Stimulated activated CD4-positive, alpha-beta T cell treated with anti-CD3 and anti-CD28 coated beads, Interleukin-12 subunit alpha, Interleukin-12 subunit beta, amount 100 ng/mL, for 4 hours (primary cell): ENCODE measurements around the gene HMGCS2.
A peak's percentile ranks its signal among the peaks of the same experiment; 100 is the strongest.
"Not testable (repeated sequence)": the region's sequence is repeated elsewhere in the genome, so short reads cannot be mapped to it uniquely, and the experiment has no call there.

Experiments used
- DNase-seq: peaks from one replicate; pipeline ENCODE4 v3.0.0-alpha.2; 2020

Gene HMGCS2

DNA sequence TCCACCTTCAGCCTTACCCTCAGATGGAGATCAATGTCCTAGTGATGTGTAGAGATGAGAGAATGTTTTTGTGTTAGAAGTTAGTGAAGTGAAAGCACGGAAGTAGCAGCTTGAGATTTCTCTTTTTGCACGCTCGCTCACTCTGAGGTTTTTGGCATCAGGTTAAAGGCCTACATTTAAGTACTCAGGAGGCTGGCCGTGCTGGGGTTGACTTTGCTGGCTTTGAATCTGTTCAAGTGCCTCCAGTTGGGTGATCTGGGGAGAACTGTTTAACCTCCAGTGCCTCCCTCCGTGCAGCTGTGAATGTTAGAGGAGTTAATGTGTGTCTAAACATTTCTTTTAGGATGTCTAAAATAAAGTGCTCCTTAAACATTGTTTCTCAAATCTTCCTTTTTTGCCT is 43.1 kb downstream of the HMGCS2 start:
- DNase-seq = no peak

DNA sequence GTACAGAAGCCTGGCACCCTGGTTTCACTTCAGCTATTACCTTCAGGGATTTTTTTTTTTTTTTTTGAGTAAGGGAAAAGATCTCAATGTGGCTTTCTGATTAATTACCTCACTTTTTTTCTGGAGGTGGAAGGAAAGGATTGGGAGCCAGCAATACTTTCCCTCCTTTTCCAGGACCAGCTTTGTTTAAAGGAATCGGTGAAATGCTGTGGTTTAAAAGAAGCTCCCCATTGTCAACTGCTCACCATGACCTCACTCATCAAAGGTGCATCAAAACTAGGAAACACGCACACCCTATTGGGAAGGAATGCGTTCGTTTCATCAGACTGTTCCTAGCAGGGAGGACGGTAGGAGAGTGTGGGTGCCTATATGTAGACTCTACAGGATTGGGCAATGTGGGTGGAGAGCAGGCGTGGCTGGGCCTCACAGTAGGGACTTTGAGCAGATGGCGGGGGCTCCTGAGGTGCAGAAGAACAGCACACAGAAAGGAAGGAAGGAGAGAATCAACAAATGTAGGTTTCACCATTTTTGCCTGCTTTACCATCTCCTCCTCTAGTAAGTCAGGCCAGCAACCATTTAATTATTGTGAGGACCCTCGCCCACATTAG is 44.0 kb downstream of the HMGCS2 start:
- no peak for DNase-seq

DNA sequence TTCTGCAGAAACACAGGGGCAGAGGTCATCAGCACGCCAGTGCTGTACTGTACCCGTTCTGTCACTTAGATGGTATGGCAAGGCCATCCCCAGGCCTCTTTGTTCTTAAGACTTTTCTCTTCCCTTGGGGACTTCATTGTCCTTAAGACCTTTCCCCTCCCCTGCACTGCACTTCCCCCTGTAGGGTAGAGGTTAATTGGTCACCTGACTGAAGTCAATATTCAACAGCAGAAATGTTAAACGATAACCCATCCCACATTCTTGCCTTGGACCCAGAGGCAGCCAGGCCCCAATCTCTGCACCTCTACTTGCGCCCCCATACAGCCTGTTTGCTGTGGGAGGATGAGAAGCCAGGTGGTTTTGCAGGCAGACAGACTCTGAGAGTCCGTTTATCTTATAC is 46.8 kb downstream of the HMGCS2 start:
- no peak for DNase-seq

DNA sequence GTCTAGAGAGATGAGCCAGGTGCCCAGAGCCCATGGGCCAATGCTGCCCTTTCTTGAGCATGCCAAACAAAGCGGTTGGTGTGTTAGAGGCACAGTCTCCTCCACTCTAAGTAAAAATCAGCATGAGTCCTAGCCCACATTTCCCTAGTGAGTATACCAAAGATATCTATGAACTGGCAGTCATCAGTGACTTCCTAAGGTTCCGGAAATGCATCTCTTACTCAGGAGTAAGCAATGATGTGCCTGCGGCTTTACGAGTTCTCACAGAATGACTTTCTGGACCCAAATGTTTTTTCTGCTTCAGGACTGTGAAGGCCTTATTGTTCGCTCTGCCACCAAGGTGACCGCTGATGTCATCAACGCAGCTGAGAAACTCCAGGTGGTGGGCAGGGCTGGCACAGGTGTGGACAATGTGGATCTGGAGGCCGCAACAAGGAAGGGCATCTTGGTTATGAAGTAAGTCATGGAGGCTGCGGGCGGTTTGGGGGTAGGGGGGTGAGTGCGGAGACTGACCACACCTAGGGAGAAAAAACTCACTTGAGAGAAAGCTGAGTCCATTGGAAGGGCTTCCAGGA is 47.8 kb downstream of the HMGCS2 start:
- DNase-seq = no peak

DNA sequence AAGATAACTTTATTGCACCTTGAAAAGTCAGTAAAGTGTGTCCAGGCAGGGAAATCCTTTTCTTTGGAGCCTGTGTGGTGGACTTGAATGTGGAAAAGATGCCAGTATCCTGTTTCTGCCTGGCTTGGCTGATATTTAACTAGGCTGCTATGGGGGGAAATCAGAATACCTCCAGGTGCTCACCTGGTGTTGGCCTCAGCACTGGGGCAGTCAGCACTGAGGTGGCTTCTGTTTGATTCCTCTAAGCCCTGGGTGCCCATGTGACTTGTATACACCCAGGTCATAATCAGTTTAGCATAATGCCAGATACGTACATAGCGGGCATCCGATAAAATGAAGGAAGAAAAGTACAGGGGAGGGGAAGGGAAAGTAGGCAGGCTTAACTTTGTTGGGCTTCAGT is 49.7 kb downstream of the HMGCS2 start:
- DNase-seq = no peak

DNA sequence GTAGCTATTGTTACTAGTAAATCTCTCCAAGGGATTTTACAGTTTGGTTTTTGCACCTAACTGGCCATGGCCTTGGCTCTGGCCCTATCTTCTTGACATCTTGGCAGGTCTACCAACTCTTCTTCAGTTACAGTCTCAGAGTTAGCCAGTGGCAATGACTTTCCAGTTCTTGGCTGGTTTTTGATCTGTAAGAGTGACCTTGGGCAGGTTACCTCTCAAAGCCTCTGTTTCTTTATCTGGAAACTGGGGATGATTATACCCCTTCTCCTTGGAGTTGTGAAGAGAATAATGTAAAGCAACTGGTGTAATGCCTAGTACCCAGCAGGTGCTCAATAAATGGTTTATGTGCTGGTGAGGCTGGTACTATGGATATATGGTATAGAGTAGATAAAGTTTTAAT is 50.3 kb downstream of the HMGCS2 start:
- no peak for DNase-seq

DNA sequence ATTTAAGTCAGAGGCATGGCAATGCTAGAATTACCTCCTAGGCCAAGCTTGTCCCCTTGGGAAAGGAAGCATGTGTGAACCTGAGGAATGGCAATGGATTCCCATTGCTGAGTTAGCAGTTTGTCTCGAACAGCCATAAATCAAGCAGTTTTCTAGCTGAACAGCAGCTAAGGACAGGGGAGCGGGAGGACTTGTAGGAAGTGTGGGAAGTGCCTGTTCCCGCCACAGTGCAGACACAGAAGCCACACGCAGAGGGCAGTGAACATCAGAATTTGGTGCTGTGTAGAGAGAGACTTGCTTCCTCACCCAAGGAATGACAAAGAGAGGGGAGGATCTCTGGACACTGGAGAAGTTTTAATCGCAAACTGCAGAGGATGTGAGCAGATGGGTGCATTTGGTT is 53.2 kb downstream of the HMGCS2 start:
- no peak for DNase-seq

DNA sequence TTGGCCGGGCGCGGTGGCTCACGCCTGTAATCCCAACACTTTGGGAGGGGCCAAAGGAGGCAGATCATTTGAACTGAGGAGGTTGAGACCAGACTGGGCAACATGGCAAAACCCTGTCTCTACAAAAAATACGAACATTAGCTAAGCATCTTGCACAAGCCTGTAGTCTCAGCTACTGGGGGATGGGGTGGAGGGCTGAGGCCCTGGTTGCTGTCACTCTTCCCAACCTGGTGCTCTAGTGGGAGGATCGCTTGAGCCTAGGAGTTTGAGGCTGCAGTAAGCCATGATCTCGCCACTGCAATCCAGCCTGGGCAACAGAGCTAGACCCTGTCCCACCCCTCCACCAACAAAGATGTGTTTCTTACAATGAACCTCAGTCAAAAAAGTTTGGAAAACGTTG is 54.1 kb downstream of the HMGCS2 start:
- no peak for DNase-seq

DNA sequence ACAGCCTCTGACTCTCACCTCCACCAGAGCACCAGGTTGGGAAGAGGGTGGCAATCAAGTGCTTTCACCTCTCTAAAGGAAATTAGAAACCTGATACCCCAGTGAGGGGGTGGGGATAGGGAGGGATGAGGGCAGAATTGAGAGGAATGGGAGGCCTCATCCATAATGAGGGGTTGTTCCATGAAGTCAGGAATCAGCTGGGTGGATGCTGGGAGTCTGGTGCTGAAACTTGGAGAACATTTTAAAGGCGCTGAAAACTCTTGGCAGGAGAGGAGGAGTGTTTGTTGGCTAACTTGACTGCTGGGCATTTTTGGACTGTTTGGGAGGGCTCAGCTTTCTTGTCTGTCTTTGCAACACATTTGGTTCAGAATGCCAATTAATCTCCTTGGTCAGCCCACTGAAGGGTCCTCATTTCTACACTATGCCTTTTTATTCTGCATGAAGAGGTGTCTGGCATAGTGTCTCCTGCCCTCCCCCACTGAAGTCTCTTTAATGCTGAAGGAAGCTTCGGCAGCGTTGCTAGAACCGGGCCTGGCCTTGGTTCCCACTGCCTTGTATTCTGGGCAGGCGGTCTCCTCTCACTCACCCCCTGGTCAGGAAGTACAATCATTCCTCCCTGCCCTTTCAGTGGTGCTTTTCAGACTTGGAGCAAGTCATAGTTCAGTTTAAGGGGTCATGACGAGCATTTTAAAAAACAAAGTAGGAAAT is 54.8 kb downstream of the HMGCS2 start:
- no peak for DNase-seq

DNA sequence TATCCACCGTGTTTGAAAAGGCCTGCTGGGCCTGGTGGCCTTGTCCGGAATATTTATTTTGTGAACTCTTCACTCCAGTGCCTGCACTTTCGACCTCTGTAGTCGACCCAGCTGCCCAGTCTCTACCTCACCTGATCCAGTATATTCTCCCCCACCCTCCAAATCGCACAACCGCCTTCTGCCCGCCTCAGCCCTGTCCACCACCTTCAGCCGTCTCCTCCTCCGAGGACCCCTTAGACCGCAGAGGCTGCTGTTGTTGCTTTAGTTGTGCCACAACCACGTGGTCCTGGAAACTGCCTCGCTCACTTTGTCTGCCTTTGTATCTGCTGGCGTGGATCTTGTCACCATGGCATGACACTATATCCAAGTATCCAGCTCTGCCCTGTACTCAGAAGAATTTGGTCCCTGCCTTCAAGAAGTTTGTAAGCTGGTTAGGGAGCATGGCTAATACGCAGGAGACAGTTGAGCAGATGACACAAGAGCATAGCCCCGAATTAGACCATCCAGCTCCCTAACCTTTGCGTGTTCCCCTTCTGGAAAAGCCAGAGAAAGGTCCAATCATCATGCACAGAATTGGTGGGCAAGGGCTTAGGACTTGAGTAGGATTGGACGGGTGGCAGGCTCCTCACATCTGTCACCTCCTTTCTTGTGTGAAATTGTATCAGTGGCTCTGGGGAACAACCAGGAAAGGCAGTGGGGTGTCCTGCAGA is 55.5 kb downstream of the HMGCS2 start:
- DNase-seq = no peak

DNA sequence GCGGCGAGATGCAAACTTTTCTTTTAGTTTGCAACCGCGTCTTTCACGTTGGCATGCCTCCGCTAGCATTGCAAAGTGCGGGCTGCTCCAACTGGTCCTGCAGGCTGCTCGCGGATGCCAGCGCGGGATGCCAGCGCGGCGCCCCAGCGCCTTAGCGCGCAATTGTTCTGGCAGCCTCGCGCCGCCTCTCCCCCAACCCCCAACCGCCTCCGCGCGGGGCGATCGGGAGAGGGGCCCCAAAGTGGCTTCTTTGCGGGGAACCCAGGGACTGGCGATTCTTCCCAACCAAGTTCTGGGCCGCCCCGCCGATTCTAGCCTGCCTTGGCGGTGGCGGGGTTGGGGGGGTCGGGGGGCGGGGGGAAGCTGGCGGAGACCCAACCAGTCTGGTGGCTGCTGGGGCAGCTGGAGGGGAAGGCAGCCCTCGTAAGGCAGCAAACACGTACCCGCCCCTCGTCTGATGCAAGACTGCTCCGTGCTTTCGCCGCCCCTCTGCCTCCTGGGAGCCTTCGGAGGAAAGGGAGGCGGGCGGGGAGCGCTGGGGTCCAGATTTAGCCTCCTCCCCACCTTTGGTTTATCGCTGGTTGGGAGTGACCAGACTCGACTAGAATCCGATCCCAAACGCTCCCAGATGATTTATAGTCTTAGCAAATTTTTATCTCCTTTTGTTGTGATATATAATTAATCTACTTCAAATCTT is 56.2 kb downstream of the HMGCS2 start:
- peak; percentile 30 for DNase-seq

DNA sequence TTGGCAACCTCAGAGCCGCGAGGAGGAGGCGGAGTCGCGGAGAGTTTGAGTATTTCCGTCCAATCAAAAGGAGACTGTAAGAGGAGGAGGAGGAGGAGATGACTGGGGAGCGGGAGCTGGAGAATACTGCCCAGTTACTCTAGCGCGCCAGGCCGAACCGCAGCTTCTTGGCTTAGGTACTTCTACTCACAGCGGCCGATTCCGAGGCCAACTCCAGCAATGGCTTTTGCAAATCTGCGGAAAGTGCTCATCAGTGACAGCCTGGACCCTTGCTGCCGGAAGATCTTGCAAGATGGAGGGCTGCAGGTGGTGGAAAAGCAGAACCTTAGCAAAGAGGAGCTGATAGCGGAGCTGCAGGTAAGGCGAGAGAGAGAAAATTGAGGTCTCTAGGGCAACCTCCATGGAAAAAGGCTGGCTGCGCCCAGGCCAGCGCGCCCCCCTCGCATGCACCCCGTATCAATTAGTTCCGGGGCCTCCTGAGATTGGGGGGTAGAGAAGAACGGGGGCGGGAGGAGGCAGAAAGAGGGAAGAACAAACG is 56.8 kb downstream of the HMGCS2 start, which contains the start of gene PHGDH:
TSS of gene PHGDH (plus strand) at position 131 of the 538 bp plus-strand sequence. CDS start at position 220, 89 bp downstream.
- peak; percentile 24 for DNase-seq

DNA sequence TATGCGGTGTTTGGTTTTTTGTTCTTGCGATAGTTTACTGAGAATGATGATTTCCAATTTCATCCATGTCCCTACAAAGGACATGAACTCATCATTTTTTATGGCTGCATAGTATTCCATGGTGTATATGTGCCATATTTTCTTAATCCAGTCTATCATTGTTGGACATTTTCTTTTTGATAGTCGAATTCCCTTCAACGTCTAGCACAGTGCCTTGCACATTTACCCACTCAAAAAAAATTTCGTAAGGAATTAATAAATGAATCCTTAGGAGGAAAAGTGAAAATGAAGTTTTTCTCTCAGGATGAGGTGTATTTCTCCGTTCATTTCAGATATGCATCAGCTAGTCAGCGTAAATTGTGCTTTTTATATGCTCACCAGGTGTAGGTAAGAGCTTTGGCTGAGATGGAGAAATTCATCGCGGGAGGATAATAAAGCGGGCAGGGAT is 57.3 kb downstream of the HMGCS2 start:
- DNase-seq = not testable (repeated sequence)

DNA sequence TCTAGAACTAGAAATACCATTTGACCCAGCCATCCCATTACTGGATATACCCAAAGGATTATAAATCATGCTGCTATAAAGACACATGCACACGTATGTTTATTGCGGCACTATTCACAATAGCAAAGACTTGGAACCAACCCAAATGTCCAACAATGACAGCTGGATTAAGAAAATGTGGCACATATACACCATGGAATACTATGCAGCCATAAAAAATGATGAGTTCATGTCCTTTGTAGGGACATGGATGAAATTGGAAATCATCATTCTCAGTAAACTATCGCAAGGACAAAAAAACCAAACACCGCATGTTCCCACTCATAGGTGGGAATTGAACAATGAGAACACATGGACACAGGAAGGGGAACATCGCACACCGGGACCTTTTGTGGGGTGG is 62.1 kb downstream of the HMGCS2 start:
- DNase-seq = not testable (repeated sequence)

DNA sequence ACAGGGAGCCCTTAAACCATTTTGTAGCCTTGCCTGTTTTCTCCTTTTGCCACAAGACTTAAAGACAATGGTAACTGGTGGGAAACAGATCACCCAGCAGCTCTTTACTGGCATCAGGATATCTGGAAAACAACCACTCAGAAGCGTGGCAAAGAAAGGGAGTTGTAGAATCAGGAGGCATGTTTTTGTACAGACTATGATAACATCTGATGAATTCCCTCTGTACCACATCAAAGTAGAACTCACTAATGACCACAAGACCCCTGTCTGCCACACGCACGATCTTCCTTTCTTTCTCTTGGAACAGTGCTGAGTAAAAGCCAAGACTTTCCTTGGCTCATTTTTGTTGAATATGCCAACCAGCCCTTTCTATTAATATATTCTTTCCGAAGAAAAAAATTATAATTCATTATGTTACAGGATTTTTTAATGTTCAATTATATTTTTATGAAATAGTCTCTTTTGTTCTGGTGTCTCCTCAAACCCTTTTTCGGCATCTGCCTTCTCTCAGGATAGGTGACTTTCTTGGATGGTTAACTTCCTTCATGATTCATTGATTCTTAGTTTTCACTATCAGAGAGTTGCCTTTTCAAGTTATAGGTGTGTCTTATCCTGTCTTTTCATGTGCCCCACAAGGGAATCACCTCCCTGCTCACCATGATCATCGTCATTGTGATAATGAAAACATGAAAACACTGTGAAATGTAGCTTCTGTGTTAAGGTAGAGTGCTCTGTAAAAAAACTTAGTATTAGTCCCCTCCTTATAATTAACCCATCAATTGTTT is 64.8 kb downstream of the HMGCS2 start:
- DNase-seq = no peak

DNA sequence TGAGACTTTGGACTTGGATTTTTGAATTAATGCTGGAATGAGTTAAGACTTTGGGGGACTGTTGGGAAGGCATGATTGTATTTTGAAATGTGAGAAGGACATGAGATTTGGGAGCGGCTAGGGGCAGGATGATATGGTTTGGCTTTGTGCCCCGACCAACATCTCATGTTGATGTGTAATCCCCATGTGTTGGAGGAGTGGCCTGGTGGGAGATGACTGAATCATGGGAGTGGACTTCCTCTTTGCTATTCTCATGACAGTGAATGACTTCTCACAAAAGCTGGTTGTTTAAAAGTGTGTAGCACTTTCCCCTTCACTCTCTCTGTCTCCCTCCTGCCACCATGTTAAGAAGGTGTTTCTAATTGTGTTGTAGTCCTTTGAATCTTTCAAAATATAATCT is 66.3 kb downstream of the HMGCS2 start:
- DNase-seq = no peak

DNA sequence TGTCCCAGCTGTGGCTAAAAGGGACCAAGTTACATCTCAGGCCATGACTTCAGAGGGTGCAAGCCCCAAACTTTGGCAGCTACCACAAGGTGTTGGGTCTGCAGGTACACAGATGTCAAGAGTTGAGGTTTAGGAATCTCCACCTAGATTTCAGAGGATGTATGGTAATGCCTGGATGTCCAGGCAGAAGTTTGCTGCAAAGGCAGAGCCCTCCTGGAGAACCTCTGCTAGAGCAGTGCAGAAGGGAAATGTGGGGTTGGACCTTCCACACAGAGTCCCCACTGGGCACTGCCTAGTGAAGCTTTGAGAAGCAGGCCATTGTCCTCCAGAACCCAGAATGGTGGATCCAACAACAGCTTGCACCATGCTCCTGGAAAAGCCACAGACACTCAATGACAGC is 67.0 kb downstream of the HMGCS2 start:
- no peak for DNase-seq

DNA sequence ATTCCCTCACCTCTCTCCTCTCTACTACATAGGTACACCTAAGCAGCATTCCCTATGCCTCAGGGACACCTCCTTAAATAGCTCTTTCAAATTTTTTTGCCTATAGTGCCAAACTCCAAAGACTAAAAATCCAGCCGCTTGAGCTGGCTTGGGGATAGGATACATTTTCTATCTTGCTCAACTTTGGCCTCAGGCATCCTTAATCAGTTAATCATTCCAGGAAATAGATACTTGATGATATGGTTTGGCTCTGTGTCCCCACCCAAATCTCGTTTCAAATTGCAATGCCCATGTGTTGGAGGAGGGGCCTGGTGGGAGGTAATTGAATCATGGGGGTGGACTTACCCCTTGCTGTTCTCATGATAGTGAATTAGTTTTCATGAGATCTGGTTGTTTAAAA is 68.4 kb downstream of the HMGCS2 start:
- no peak for DNase-seq
